GM21786 (cell line): Measurements from ENCODE around the gene PADI1.

Experiments used
- ATAC-seq: cut with Tn5 transposase; IDR thresholded peaks from one replicate; pipeline ENCODE4 v1.9.1; 2021; ENCODE audit not compliant: unreplicated experiment

Gene PADI1

DNA sequence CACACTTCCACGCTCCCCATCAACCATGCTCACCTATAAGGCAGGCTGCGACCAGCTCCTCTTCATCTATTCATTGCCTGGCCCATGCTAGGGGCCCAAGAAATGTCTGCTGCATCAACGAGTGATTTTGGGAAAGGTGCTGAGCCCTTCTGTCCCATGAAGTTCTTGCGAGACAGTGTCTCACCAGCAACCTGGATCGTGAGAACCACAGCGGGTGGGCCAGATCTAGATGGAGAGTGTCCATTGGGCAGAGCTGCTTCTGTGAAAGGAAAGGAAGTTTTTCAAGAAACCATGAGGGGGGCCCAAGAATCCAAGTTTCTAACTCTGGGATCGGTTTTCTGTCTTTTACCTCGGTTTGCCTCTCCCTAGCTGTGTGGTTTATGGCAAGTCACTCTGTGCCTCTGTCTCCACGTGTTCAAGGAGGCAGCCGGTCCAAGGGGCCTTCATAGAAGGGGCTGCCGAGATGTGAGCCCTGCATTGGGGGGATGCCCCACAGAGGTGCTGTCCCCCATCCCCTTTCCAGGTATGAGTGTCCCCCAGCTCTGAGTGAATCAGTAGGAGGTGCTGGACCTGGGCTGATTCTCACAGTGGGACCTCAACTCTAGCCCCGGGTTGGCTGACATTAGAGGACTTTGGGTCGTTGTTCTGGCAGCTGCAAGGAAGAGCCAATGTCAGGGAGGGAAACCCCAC, 8.3 kb upstream of the PADI1 start:
- ATAC-seq: no peak

DNA sequence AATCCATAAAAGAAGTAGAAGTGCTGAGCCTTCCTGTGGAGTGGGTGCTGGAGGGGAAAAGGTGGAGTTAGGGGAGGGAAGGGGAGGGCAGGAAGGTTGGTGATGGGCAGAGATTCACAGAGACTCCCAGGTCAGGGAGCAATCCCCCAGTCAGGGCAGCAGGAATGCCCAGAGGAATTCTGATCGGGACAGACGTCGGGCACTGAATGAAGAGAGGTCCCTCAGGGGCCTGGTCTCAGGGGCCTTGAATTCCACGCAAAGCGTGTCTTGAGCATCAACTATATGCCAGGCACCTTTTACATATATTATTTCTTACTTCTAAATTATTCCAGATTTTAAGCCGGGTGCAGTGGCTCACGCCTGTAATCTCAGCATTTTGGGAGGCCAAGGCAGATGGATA, 7.2 kb upstream of the PADI1 start:
- no peak for ATAC-seq

DNA sequence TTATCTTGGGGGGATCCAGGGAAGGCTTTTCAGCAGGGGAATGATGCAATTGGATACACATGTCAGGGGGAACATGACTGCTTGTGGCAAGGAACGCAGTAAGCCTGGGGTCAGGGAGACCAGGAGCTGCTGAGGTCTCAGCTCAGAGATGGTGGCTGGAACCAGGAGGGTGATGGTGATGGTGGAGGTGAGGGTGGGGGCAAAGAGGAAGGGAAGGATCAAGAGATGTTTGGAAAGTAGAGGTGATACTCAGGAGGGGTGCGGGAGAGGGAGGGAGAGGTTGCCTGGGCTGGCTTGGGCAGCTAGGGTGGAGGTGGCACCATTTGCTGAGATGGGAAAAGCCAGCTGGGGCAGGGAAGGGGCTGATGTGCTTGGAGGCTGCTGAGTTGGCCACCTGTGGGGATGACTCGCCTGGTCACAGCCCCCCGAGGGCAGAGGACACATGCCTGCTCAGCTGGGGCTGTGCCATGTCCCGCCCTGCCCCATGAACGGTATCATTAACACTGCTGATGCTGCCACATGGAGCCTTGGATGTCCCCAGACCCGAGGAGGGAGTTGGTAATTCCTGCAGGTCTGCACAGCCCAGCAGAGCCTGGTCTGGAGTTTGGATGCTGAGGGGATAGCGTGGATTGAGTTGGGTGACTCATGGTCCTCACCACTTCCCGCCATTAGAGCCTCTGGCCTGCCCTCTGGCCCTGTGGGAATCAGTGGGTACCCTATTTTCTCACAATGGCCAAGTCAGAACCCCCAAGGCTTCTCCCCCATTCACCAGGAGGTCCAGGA, 6.3 kb upstream of the PADI1 start:
- no peak for ATAC-seq

DNA sequence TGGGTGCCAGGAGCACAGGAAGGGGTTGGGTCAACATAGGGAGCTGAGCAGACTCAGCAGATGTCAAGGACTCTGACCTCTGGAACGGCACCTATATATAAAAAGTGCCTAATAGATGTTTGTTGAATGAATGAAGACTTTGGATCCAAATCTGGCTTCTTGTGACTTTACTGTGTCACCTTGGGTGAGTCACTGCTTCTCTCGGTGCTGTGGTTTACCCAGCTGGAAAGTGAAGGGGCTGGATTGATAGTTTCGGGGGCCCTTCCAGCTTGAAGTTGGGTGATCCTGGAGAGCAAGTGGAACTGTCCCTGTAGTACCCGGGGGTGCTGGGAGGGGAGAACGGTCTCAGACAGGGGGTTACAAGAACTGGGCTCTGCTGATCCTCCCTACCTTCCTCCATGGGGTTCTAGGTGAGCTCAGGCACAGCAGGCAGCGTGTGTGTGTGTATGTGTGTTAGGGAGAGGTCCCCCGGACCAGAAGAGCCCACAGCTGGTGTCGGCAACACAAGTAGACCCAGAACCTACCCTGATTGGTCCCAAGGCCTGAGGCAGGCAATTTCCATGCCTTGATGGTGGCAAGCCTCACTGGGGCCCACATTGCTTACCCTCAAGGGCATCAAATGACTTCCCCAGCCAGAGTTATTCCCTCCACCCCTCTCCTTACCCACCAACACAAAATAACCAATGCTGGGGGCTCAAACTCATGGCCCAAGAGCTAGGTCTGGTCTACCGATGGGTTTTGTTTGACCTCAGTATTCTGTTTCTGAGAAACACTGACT, 5.5 kb upstream of the PADI1 start:
- ATAC-seq: no peak

DNA sequence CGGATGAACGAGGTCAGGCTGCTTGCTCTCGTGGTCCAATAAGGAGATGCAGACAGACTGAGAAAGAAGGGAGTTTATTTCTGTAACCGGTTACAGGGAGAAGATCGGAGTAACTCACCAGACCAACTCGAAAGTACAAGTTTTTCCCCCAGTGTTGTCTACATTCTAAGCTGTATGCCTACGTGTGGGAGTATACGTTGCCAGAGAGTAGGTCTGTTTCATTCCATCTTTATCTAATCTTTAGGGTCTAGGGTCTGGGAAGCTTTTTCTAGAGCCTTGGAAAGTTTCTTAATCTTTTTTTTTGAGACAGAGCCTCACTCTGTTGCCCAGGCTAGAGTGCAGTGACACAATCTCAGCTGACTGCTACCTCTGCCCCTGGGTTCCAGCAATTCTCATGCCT, 4.7 kb upstream of the PADI1 start:
- no peak for ATAC-seq

DNA sequence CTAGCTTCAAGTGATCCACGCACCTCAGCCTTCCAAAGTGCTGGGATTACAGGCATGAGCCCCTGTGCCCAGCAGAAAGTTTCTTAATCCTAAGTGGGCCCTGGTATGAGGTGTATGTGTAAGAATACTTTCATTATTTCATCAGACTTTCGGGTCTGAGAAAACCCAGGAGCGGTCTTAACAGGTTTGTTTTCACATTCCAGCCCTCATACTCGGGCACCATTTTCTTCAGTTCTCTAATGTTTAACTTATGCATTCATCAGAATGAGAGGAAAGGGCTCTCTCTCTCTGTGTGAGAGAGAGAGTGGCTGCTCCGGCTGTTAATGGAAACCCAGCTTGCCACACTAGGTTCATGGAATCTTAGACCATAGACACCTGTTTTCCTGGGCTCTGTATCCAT, 4.2 kb upstream of the PADI1 start:
- no peak for ATAC-seq

DNA sequence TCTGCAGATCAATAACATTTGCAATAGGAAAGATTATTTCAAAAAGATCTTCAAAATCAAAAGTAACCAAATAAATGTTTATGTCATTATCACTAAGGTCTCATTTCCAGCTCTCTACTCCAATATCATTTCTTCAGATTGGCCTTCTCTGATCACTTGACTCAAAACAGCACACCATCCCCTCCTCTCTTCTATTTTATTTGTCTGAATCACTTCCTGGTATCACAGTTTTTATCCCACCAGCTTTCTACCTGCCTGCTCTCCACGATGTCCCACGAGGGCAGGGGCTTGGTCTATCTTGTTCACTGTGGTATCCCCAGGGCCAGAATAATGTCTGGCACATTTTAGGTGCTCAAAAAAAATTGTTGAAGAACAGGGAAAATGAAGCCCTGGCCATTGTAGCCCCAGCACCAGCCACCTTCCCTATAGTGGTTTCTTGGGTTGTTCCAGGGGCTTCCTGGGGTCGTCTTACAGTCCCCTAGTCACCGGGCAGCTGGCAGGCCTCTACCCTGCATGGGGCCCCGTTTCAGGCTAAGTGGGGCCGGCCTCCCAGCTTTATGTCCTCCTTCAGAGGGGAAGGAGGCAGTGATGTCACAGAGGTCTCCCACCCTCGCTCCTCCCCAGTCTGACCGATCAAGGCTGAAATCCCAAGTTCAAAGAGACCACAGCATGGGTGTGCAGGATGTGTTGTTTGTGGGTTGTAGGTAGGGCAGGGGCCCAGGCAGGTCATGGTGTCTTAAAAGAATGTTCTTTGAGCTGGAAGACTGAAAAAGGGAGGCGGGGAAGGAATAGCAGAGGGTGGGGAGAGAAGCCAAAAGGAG, 3.5 kb upstream of the PADI1 start:
- ATAC-seq: no peak

DNA sequence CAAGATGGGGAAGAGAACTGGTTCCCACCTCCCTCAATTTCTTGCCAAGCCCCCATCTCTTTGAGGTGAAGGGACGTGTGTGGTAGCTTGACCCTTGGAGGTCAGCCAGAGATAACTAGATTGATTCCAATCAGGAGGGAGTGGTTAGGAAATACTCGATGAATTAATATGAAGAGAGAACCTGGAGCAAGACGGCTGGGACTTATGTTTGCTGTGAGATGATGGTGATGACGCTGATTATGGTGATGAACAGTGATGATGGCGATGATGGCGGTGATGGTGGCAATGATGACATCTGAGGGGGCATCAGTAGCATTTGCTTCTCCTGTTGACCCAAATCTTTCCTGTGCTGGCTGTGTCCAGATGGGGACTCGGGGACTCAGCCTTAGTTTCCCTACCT, 724 bp downstream of the PADI1 start:
- no peak for ATAC-seq

DNA sequence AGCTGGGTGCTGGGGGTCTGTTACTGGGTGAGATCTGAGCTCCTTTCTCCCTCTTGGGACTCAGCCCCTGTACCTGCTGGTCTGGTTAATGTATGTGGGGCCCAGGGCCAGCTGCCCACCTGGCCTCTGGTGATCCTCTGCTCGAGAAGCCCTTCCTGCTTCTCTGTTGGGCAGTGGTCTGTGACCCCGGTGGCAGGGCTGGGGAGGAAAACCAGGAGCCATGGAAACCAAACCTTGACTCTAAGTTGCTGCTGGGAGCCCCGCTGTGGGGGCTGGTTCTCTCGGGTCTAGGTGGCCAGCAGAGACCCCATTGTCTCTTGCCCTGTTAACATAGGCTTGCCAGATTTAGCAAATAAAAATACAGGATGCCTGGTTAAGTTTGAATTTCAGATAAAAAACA, 1.3 kb downstream of the PADI1 start:
- ATAC-seq: no peak

DNA sequence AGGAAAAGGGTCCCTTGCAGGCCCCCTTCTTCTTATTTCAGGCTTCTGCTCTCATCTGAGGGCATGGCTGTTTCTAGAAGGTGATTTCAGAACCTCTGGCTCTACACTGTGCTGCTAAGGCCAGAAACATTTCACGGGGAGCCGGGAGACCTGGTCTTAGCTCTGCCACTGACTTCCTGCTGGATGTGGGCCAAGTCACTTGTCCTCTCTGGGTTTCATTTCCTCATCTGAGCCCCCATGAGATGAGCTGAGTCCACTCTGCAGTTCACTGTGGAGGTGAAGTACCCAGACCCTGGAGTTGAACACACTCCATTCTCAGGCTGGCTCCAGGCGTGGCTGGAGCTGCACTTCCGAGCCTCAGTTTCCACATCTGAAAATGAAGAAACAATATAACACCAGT, 2.1 kb downstream of the PADI1 start:
- ATAC-seq: peak; percentile 69

DNA sequence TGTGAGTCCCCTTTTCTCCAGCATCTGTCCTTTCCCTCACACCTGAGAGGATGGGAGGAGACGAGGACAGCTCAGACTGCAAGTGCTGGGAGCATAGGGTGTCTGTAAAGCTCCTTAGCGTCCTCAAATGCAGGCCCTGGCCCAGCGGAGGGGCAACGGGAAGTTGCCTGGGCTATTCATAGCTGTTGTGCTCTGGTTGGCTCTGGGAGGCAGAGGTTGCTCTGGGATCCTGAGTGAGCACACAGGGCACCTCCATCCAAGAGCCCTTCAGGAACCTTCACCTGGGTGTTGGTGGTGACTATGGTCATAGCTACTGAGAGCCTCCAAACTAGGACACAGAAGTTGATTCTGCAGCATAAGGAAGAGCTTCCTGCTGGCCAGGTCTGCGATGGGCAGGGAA, 2.6 kb downstream of the PADI1 start:
- no peak for ATAC-seq

DNA sequence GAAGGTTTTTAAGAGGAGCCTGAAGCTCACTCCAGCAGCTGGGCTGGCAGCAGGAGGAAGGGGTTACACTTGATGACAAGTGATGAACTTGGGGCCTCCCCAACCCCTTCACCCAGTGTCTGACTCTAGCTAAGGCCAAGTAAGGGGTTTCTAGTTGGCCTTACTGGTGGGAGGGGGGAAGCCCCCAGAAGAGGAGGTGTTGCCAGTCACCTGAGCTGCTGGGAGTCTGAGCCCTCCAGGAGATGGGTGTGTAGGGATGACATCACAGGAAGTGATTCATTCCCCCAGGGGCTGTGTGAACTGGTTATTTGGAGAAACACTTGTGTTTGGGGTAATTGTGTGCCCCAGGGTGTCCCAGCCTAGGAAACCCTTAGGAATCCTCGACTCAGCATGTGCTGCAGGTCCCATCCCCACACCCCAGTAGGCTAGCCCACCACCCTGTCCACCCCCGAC, 3.1 kb downstream of the PADI1 start:
- ATAC-seq: peak; percentile 60

DNA sequence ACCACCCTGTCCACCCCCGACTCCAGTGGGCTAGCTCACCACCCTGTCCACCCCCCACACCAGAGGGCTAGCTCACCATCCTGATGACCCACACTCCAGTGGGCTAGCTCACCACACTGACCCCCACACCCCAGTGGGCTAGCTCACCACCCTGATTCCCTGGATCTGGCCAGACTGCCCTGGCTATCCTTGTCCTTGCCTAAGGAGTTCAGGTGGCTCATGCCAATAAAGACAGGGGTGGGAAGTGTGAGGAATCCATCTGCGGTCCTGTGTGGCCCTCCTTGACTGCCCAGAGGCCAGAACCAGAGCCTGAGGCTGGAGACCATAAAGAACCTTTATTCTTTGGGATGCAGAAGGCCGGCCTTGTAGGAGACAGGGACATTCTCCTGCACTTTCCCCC, 3.6 kb downstream of the PADI1 start:
- ATAC-seq: no peak

DNA sequence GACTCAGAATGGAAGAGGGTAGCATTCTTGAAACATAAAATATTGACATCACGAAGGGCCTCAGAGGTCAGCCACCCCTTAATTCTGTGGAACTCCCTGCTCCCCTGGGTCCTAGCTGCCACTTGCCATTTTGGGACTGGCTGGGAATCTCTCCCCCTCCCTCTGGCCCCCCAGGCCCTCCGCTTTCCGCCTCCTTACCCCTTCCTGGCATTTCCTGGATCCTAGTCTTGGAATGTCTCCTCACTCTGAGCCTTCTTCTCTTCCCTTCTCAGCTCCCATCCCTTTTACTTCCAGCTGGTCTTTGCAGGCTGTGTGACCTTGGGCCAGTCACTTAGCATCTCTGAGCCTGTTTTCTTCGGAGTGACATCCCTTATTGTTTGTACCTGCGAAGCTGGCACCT, 4.5 kb downstream of the PADI1 start:
- ATAC-seq: no peak

DNA sequence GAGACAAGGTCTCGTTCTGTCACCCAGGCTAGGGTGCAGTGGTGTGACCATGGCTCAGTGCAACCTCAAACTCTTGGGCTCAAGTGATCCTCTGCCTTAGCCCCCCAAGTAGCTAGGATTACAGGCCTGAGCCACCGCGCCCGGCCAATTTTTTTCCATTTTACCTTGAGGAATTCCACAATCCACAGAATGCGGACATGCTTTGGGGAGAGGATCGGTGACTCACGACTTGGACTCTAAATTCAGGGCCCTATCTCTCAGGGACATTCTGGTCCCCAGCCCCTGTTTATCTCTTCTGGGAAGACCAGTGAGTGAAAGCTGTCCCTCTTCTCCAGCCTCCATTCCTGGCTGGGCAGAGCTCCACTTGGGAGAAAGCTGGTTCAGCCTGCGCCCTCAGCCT, 5.2 kb downstream of the PADI1 start:
- no peak for ATAC-seq

DNA sequence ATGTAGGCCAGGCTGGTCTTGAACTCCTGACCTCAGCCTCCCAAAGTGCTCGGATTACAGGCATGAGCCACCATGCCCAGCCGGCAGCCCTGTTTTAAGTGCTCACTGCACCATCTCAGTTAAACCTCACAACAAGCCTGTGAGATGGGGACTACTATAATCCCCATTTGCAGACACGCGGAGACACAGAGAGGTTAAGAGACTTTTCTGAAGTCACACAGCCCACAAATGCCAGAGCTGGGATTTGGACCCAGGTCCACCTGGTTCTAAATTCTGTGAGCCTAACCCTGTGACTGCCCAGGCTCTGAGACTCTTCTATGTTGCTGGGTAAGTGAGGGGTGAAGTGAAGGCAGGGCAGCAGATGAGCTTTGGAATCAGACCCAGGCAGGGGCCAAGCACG, 6.4 kb downstream of the PADI1 start:
- no peak for ATAC-seq

DNA sequence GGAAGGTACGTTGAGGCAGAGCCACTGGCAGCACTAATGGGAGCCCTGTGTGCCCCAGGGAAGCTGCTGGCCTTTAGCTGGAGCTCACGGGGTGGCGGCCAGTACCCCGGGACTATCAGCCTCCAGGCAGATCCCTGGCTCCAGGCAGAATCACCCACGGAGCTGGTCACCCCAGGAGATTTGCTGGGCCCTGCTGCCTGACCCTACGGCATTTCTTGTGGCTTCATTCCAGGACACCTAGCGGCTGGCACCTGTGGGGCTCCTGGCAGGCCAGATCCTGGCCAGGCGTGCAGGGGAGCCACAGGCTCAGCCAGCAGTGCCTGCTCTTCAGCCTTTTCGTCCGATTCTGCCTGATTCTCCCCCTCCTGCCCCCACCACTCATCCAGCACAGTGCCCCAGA, 7.1 kb downstream of the PADI1 start:
- no peak for ATAC-seq

DNA sequence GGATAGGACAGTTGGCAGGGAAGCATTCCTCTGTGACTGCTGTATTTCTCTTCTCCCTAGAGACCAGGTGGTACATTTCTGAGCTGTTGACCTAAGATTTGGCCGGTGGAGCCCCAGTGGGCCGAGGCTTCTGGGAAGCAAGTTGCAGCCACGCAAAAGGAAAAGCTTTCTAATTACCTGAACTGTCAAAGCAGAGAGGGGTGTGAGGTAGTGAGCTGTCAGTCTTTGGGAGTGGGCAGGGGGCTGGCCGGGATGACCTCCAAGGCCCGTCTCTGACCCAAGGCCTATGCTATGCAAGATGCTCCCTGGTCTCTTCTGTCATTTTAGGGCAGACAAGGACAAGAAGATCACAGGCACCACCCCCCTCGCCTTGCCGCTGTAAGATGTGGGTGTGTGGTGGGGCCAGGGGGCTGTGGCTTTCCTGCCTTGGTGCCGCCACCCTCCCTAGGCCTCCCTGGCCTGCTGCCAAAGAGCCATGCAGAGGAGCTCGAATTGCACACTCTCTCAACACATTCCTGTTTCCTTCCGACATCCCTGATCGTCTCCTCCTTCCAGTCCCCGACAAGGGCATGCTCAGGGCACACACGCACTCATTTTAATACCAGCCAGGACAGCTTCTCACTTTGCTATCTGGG, 7.7 kb downstream of the PADI1 start:
- ATAC-seq: no peak

DNA sequence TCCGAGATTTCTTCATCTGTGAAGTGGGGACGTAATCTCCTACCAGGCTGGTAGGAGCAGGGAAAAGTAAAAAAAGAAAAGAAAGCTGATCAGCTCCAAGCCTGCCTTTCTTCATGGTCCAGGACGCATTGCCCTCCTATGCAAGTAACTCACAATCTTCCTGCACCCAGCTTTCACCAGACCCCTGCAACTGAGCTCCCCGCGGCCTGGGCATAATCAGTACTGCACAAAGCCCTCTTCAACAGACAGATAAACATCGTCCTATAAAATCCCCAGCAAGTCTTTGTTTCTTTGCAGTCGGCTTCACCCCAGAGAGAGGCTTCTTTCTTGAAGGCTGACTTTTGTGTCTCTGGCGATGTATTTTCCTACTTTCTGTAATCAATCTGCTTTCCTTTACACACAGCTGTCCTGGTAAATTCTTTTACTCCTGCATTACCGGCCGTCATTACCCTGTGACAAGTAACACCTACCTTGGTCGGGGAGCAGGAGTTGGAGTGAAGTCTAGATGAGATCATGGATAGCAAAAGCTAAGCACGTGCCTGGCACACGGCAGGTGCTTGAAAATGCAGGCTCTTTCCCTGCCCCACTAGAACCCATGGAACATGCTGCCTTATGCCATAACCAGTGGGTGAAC, 8.3 kb downstream of the PADI1 start:
- ATAC-seq: no peak

DNA sequence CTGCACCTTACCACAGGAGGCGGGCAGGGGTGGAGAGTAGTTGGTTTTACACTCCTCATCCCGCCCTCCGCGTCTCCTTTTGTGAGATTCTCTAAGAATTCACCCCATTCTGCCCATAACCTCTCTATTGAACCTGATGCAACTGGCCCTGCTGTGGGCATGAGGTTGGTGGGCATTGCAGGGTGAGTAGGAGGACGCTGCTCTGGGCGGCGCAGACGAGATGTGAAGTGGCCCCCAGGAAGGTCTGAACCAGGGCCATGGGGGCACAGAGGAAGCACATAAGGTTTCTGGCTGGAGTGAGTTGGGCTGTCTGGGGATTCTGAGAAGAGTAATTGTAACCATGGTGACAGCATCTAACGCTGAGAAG, 8.8 kb downstream of the PADI1 start:
- no peak for ATAC-seq
